Jurkat, Clone E6-1 (cell line): Measurements from ENCODE around the gene ARL14EP.

Source experiments
- DNase-seq: peaks from one replicate; pipeline ENCODE4 v3.0.0-alpha.2; 2011; ENCODE audit warnings: low read depth, low spot score
- H3K4me3 ChIP-seq: 2 replicates; pipeline ENCODE4 v1.5.1; 2011; ENCODE audit warnings: mild to moderate bottlenecking, low read length, control low read depth, moderate library complexity

Gene ARL14EP

GRCh38 chr11:30322191-30322590 is 713 bp upstream of the ARL14EP start:
- DNase-seq, result no peak
- H3K4me3 ChIP-seq, result peak overlapping the region; percentile 87

DNA sequence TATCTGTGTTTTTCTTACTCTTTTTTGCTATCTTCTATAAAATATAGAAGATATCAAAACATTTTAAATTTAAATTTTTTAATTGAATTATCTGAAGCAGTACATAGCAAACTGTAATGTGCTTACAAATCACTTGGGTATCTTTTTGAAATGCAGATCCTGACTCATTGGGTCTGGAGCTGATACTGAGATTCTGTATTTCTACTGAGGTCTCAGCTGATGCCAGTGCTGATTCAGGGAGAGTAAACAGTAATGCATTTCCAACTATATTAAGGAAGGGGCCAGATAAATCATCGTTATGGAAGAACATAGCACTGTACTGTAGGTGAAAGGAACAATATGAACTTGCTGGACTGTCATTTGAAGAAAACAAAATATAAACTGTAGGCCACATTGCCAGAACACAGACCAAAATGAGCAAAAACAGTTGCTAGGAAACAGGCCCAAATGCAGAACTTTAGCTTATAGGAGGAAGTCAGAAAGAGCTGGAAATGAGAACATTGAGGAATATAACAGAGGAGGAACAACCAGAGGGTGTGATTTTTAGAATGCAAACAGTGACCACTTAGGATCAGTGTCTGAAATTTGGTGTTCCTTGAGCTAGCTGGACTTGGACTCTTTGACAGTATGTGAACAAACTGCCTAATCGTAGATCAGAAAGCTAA is 3.3 kb downstream of the ARL14EP start:
- no peak for DNase-seq
- H3K4me3 ChIP-seq, result no peak overlapping the region

DNA sequence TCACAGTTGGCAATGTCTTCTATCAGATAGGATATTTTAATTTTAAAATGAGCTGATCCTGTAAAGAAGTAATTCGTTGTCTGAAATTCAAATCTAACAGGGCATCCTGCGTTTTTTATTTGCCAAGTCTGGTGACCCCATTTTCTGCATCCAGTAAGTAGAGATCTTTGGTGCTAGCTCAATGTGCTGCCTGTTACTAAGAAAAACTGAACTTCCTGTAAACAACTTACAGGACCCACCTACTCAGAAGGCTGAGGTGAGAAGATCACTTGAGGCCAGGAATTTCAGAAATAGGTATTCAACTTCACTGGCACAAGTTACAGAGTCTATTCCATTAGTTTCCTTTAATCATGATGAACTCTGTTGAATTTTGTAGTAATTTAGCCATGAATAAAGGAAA is 4.0 kb downstream of the ARL14EP start:
- DNase-seq, result no peak
- no peak overlapping the region for H3K4me3 ChIP-seq

DNA sequence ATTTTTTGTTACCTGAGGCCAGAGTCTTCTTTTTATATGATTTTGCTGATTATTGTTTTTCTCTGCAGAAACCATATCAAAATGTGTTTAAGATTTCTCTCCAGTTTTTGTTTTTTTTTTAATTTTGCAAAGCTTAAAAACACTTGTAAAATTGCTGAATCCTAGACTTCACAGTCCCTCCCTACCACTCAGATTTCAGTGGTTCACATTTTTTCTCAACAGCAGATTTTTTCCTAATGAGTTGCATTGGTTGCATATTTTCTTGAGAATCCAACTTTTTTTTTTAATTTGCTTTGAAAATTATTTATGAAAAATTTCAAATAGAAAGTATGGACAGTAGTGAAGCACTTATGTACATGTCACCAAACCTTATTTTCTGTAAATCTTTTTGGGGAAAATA is 5.8 kb downstream of the ARL14EP start:
- DNase-seq, result no peak
- H3K4me3 ChIP-seq, result no peak overlapping the region

DNA sequence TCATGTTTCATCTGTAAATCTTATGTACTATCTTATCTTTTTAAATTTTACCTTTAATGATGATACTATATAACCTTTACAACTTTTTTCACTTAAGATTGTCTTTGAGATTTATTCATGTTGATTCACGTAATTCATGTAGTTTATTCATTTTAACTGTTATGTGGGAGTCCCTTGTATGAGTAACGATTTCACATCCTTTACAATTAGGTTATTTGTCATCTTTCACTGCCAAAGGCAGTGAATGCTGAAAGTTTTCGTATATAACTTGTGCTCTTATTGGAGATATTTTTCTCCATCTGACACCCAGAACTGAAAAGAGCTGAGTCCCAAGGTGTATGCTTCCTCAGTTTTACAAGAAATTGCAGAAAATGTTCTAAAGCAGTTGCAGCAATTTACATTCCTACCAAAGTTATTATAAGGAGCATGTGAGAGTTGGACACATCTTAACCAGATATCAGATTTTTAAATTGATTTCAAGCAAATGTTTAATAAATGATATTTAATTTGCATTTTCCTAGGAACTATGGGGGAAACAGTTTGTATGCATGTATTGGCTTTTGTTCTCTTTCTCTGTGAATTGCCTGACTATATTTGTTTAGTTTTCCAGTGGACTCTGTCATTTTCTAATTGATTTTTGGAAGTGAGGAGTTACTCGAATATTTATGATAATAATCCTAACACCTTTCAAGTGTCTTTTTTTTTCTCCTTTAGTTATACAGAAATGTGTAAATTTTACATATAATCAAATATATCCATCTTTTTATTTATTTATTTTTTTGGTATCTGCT is 6.4 kb downstream of the ARL14EP start:
- no peak overlapping the region for H3K4me3 ChIP-seq
- no peak for DNase-seq

DNA sequence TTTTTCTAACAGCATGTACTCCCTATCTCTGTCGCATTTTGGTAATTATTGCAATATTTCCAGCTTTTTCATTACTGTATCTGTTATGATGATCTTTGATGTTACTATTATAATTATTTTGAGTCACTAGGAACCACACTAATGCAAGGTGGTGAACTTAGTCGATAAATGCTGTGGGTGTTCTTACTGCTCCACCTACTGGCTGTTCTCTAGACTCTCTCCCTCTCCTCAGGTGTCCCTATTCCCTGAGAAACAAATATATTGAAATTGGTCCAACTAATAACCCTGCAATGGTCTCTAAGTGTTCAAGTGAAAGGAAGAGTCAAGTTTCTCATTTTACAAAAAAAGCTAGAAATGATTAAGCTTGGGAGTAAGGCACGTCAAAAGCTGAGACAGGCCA is 10.5 kb downstream of the ARL14EP start:
- H3K4me3 ChIP-seq, result no peak overlapping the region
- no peak for DNase-seq

- DNase-seq, result no peak
- H3K4me3 ChIP-seq, result no peak overlapping the region
Observed at GRCh38 chr11:30342736-30343166, 19.8 kb downstream of the ARL14EP start.

GRCh38 chr11:30344085-30344484 is 21.2 kb downstream of the ARL14EP start:
- no peak for DNase-seq
- H3K4me3 ChIP-seq, result no peak overlapping the region

DNA sequence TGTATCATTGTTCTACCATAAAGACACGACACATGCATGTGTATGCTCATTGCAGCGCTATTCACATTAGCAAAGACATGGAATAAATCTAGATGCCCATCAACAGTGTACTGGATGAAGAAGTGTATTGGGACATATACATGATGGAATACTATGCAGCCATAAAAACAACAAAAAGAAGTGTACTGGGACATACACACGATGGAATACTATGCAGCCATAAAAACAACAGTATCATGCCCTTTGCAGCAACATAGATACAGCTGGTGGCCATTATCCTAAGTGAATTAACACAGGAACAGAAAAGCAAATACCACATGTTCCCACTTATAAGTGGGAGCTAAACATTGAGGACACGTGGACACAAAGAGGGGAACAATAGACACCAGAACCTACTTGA is 22.7 kb downstream of the ARL14EP start:
- no peak for DNase-seq
- H3K4me3 ChIP-seq, result no peak overlapping the region

- H3K4me3 ChIP-seq, result no peak overlapping the region
- peak; percentile 70 for DNase-seq
Observed at GRCh38 chr11:30346068-30346688, 23.3 kb downstream of the ARL14EP start.

- H3K4me3 ChIP-seq, result no peak overlapping the region
- DNase-seq, result no peak
Observed at GRCh38 chr11:30348035-30348434, 25.1 kb downstream of the ARL14EP start.

DNA sequence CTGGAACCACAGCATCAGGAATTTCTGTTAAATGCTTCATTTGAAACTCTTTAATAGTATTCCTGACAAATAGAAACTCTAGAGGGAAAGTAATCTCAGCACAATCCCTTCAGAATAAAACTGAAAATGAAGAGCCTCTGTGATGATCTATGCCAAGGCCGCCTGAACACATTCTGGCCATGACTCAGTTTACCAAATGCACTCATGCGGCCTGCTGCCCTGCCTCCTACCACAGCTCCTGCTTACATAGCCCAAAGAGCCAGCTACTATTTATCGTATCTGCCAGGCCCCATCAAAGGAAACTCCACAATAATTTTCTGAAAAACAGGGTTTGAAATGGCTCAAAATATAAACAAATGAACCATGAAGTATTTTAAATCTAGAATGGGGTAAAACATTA is 27.0 kb downstream of the ARL14EP start:
- no peak overlapping the region for H3K4me3 ChIP-seq
- DNase-seq, result no peak

GRCh38 chr11:30350384-30350783 is 27.5 kb downstream of the ARL14EP start:
- no peak for DNase-seq
- no peak overlapping the region for H3K4me3 ChIP-seq

- no peak for DNase-seq
Observed at GRCh38 chr11:30351061-30351460, 28.2 kb downstream of the ARL14EP start.

GRCh38 chr11:30356391-30356790 is 33.5 kb downstream of the ARL14EP start:
- no peak overlapping the region for H3K4me3 ChIP-seq
- DNase-seq, result no peak

More at GRCh38 chr11:30351061-30351460, 28.2 kb downstream of the ARL14EP start:
- H3K4me3 ChIP-seq, result no peak overlapping the region

DNA sequence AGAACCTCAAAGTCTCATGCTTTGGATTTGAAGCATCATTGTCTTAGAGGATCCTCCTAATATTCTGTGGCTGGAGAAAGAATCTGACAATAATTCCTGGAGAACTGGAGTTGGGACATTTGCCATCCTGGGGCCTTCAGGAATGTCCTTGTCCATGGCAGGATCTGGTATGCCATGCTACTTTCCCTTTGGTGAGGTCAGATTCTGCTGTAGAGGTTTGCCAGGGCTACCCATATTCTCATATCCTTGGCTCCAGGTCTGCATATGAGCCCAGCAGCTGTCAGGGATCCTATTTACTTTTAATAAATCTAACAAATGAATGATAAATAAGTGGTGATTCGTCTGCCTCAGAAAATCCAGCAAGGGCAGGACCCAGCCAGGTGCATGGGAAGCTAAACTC is 35.0 kb downstream of the ARL14EP start:
- DNase-seq, result no peak
- no peak overlapping the region for H3K4me3 ChIP-seq

- no peak overlapping the region for H3K4me3 ChIP-seq
- DNase-seq, result no peak
Observed at GRCh38 chr11:30358536-30358935, 35.6 kb downstream of the ARL14EP start.

GRCh38 chr11:30360741-30361140 is 37.8 kb downstream of the ARL14EP start:
- no peak overlapping the region for H3K4me3 ChIP-seq
- no peak for DNase-seq

GRCh38 chr11:30364139-30364836 is 41.4 kb downstream of the ARL14EP start:
- H3K4me3 ChIP-seq, result no peak overlapping the region
- no peak for DNase-seq
